IMR-90 (cell line): ENCODE results near the gene SARDH.

Experiments
- CHD1 ChIP-seq: IDR thresholded peaks from 2 replicates; pipeline ENCODE4 v1.6.1; 2012; ENCODE audit warnings: low read depth, low read length, improper control_type of control experiment
- CTCF ChIP-seq: conservative IDR thresholded peaks from 2 replicates; pipeline ENCODE4 v1.5.1; 2012; ENCODE audit warnings: mild to moderate bottlenecking, low read depth, low read length, improper control_type of control experiment
- FOS ChIP-seq: fragments of 150-350 bp; IDR thresholded peaks from 2 replicates; pipeline ENCODE4 v1.6.1; 2016; ENCODE audit warnings: low read depth, low read length
- MAFK ChIP-seq: IDR thresholded peaks from 2 replicates; pipeline ENCODE4 v1.6.1; 2012; ENCODE audit warnings: low read depth, low read length, improper control_type of control experiment
- MAZ ChIP-seq: IDR thresholded peaks from 2 replicates; pipeline ENCODE4 v1.6.1; 2012; ENCODE audit warnings: low read depth, mild to moderate bottlenecking, low read length, improper control_type of control experiment, moderate library complexity, borderline replicate concordance
- MXI1 ChIP-seq: IDR thresholded peaks from 2 replicates; pipeline ENCODE4 v1.6.1; 2012; ENCODE audit warnings: low read depth, mild to moderate bottlenecking, low read length, moderate library complexity, borderline replicate concordance
- NFE2L2 ChIP-seq: fragments of 150-350 bp; IDR thresholded peaks from 2 replicates; pipeline ENCODE4 v1.6.1; 2016; ENCODE audit warnings: low read depth, mild to moderate bottlenecking, low read length
- POLR2A ChIP-seq: IDR thresholded peaks from 2 replicates; pipeline ENCODE4 v1.6.1; 2012; ENCODE audit warnings: mild to moderate bottlenecking, low read depth, low read length
- RAD21 ChIP-seq: IDR thresholded peaks from 2 replicates; pipeline ENCODE4 v1.6.1; 2012; ENCODE audit warnings: low read length, improper control_type of control experiment
- SMC3 ChIP-seq: fragments of 150-350 bp; IDR thresholded peaks from 2 replicates; pipeline ENCODE4 v1.6.1; 2016; ENCODE audit warnings: low read depth, mild to moderate bottlenecking, antibody characterized with exemption, low read length, moderate library complexity

- no peak for TF ChIP-seq CTCF
- no peak for TF ChIP-seq SMC3
- TF ChIP-seq FOS = no peak
- no peak for TF ChIP-seq POLR2A
- TF ChIP-seq NFE2L2 = no peak
- TF ChIP-seq RAD21 = no peak
- TF ChIP-seq MAZ = no peak
- no peak for TF ChIP-seq MAFK
- no peak for TF ChIP-seq MXI1
- TF ChIP-seq CHD1 = no peak
These were observed 71.8 kb downstream of the SARDH start for GRCh38 chr9:133666387-133666786.
